CD4-positive, alpha-beta T cell treated with Interleukin-6 for 4 hours (primary cell): ENCODE results near the gene OR2A1.
"Not testable (repeated sequence)": the region's sequence is repeated elsewhere in the genome, so short reads cannot be mapped to it uniquely, and the experiment has no call there.

Experiments
- DNase-seq: peaks from one replicate; pipeline ENCODE4 v3.0.0-alpha.2; 2020; ENCODE audit warnings: mixed read lengths

The OR2A1 gene

GRCh38 chr7:144311872-144312469 lies at the start of gene OR2A1:
Gene OR2A1, plus strand, starts transcription at chr7:144312419. Its CDS starts 5,706 bp downstream, at chr7:144318125.
- DNase-seq = not testable (repeated sequence)

DNA sequence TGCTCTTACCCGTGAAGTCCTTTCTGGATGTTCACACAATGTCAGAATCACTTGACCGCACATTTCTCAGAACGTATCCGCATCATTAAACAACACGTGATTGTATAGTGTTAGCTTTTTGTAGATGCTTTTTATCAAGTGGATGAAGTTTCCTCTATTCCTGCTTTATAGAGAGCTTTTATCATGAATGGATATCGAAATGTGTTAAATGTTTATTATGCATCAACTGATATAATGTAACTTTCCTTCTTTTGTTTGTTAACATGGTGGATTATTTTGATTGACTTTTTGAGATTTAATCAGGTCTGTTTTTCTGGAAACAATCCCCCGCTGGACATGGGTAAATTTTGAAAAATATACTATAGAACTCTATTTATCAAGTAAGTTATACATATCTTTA lies 47.5 kb upstream of the OR2A1 start, which contains the start of gene OR2A7:
Gene OR2A7, minus strand, starts transcription at position 101 of the 400 bp plus-strand sequence. CDS start 5,164 bp downstream, outside the sequence.
- DNase-seq = not testable (repeated sequence)

- not testable (repeated sequence) for DNase-seq
These were observed 43.0 kb upstream of the OR2A1 start, which contains the start of gene CTAGE8 for GRCh38 chr7:144269188-144269587. Gene CTAGE8, minus strand, starts transcription at chr7:144269288. Its CDS starts 38 bp downstream, at chr7:144269250.

GRCh38 chr7:144275281-144275680 lies 36.9 kb upstream of the OR2A1 start:
- DNase-seq = not testable (repeated sequence)

DNA sequence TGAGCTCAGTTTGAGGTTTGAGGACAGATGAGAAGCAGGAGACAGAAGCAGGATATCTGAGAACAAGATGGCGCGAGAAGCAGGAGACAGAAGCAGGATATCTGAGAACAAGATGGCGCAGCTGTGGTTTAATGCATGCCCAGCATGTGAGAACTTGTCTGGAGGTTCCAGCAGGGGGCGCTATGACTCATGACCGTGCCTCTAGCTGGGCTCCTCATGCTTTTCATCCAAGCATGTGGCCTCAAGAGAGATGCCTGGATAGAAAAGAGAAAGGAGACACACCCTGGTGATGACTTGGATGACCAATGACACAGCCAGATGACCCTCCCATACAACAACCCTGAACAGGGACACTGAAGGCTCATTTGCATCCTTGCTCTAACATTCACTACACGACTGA lies 32.2 kb upstream of the OR2A1 start:
- not testable (repeated sequence) for DNase-seq

- DNase-seq = not testable (repeated sequence)
These were observed 30.2 kb upstream of the OR2A1 start for GRCh38 chr7:144281981-144282380.

- not testable (repeated sequence) for DNase-seq
These were observed 29.7 kb upstream of the OR2A1 start for GRCh38 chr7:144282490-144282889.

DNA sequence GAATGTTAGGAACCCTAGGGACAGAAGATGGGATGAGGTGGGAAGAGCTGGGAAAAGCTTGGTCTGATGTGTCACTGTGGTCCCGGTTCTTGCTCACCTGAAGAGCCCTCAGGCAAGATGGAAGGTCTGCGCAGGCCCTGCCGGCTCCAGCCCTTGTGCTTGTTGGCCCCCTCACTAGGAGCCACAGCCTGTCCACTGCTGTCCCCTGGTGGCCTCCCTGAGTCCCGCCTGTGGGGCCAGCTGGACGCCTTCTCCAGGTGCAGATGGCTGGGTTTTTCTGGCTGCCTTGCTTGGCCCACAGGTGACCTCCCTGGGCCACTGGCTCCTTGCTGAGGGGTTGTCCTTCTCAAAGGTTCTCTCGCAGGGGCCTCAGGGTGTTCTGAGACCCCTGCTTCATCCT lies 28.5 kb upstream of the OR2A1 start:
- DNase-seq = not testable (repeated sequence)

DNA sequence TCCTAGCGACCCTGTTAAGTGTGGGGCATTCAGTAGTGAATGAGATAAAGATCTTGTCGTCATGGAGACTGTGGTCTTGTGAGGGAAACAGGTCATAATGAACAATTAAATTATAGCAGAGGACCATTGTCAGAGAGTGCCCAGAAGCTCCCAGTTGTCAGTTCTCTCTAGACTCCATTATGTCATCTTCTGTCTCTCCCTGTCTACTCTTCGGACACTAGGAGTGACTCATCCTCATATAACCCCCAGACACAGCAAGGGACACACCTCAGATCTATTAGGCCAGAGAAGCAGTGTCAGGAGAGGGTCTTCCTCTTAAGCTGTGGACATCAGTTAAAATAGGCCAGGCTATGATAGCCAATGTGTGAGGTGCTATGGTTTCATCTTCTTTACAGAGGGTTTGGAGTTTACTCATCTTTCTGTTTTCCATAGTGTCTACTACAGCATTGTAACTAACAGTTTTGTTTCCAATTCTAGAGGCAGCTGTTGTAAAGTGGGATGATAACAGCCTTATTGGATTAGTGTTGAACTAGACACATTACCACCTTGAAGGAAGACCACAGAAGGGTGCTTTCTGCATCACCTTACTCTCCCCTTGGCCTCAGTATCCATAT lies 24.9 kb upstream of the OR2A1 start:
- DNase-seq = not testable (repeated sequence)

DNA sequence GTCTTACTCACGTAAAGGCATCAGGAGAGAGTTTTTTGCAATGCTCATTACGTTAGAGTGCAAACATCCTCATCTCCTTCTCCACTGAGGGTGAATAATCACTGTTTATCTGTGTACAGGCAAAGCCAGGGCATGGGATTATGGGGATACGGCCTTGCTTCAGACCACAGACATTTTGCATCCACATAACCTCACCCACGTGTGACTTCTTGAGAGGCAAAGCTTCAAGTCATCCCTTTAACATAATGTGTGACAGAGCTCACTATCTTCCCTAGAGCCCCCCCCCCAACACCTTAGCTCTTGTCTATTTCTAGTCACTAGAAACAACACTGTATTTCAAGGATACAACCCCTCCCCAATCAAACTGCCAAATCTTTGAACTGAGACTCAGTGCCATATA lies 20.6 kb upstream of the OR2A1 start:
- not testable (repeated sequence) for DNase-seq

- DNase-seq = not testable (repeated sequence)
These were observed 19.6 kb upstream of the OR2A1 start for GRCh38 chr7:144292384-144293161.

- not testable (repeated sequence) for DNase-seq
These were observed 18.3 kb upstream of the OR2A1 start for GRCh38 chr7:144293794-144294499.

DNA sequence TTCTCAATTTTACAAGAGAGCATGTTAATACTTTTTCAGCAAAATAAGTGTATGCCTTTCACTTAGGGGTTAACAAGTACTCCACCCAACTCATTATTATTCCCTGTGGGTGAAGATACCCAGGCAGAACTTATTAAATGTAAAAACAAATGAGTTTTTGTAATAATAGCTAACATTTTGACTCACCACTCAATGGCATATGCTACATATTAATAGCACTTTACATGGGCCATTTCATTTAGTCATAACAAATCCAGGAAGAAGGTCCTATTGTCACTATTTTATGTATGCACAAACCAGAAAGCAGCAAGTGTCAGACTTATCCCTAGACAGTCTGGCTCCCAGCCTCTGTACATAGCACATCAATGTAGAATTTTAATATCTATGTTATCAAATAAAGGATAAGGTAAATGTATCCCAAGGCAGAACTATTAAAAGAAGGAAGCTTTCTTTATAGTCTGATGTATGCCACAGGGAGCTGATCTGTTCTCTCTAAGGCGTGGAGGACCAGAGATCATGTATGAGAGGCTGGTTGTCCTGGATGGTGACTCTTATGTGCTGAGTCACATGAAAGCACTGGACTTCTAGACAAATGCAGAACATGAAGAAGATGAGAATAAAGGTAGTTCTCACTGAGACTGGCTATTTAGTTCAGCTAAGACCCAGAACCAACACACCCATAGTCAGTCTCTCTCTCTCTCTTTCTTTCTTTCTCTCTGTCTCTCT lies 9.5 kb upstream of the OR2A1 start:
- DNase-seq = not testable (repeated sequence)

GRCh38 chr7:144303607-144304006 lies 8.6 kb upstream of the OR2A1 start:
- not testable (repeated sequence) for DNase-seq

DNA sequence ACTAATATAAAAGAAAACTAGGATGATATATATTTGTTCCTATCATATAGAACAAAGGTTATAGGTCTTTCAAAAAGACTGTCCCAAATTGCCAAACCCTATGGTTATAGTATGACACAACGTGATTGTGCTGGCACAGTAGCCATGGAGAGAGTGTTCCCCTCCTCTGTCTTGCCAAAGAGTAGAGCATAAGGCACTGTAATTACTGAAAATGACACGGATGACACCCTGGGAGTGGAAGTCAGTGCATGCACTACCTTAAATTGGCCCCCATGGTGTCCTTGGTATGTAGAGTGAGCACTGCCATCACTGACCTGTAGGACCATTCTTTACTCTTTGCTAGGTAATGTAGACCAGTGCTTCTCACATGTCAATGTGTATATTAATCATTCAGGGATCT lies 7.1 kb upstream of the OR2A1 start:
- not testable (repeated sequence) for DNase-seq

DNA sequence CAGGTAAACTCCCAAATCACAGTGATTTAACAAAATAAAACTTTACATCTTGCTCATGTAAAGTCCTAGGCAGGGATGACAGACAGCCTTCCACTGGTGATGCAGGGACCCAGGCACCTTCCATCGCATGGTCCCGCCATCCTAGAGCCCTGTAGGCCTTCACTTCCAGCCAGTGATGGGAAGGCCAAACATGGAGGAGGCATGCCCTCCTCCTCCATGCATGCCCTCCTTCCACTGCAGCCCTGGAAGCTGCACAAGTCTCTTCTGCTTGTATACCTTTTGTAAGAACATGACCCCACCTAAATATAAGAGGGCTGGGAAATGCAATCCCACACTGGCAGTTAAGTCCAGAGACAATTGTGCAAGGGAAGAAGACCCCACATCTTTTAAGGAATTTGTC lies 2.5 kb upstream of the OR2A1 start:
- not testable (repeated sequence) for DNase-seq

GRCh38 chr7:144311218-144311617 lies 1.0 kb upstream of the OR2A1 start:
- DNase-seq = not testable (repeated sequence)

- not testable (repeated sequence) for DNase-seq
These were observed 5.3 kb downstream of the OR2A1 start for GRCh38 chr7:144317537-144317936.

GRCh38 chr7:144319547-144319946 lies 7.3 kb downstream of the OR2A1 start:
- not testable (repeated sequence) for DNase-seq

DNA sequence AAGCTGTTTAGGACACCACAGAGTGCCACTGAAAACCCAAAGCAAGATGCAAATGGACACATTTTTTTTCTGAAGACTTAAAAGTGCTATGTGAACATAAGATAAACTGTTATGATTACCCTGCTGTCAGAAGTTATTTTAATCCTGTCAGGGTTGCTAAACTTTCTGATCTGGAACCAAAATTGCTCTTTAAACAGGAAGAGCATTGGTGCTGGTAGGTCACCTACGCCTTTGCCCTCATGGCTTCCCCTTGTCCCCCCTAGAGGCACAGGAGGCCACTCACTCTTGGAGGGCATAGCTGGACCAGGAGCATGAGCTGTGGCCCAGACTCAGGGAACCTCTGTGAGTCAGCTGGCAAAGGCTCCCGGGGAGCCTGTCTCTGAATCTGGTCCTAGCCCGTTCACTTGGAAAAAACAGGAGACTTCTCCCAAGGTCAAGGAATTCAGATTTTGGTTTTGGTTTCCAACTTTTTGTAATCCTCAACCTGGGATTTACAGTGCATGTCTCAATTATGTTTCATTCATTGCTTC lies 9.5 kb downstream of the OR2A1 start:
- DNase-seq = not testable (repeated sequence)

- DNase-seq = not testable (repeated sequence)
These were observed 11.1 kb downstream of the OR2A1 start for GRCh38 chr7:144323359-144323758.

DNA sequence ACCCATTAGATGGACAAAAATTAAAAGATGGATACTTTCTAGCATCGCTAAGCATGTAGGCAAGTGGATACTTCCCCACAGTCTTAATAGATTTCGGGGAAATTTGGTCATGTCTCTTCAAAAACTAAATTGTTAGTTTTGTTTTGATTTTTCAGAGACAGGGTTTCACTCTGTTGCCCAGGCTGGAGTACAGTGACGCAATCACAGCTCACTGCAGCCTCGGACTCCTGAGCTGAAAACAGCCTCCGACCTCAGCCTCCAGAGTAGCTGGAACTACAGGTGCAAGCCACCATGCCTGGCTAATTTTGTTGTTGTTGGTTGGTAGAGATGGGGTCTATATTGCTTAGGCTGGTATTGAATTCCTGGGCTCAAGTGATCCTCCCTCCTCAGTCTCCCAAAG lies 13.6 kb downstream of the OR2A1 start:
- DNase-seq = not testable (repeated sequence)
